IPS DF 19.7 (cell line): Measurements from ENCODE around the gene SLC6A8.
"Not testable (repeated sequence)": the region's sequence is repeated elsewhere in the genome, so short reads cannot be mapped to it uniquely, and the experiment has no call there.

Source experiments
- DNase-seq: peaks from one replicate; pipeline ENCODE4 v3.0.0-alpha.2; 2013; ENCODE audit warnings: low read depth, low spot score

SLC6A8 gene

DNA sequence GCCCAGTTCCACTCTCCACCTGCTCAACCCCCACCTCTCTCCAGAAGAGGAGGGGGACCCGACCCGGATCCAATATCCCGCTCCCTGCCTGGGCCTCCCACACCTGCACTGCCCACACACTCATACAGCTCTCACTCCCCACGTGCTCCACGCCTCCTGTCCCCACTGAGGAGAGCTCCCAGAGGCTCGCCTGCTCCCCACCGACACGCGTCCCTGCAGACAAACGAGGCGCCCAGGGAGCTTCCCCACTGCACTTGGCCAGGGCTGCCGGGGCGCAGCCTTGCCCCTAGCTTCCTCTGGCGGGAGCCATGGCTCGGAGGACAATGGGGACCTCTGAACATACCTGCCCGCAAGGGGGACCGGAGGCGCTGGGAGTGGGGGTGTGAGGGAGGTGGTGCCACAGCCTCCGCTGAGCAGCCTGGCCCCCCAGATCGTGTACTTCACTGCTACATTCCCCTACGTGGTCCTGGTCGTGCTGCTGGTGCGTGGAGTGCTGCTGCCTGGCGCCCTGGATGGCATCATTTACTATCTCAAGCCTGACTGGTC lies 5.0 kb downstream of the SLC6A8 start:
- DNase-seq = no peak

DNA sequence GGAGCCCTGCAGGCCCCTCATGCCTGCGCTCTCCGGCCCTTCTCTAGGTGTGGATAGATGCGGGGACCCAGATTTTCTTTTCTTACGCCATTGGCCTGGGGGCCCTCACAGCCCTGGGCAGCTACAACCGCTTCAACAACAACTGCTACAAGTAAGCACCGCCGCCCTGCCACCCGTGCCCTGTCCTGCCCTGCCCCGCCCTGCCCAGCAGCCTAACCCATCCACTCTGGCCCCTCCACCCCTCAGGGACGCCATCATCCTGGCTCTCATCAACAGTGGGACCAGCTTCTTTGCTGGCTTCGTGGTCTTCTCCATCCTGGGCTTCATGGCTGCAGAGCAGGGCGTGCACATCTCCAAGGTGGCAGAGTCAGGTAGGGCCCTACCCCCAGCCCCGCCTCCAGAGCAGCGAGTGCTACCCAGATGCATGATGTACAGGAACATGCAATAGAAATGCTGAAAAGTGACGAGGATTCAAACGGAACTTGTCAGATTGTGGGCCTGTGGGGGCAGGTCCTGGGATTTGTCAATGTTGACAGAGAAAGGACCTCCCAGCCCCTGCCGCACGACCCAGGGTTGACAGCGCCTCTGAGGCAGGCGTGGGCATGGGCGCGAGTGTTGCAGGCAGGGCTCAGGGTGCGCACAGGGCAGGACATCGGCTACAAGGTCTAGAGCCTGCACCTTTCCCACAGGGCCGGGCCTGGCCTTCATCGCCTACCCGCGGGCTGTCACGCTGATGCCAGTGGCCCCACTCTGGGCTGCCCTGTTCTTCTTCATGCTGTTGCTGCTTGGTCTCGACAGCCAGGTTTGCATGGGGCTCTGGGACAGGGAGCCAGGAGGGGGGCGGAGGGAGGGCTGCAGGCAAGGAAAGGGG lies 5.7 kb downstream of the SLC6A8 start:
- DNase-seq = no peak

DNA sequence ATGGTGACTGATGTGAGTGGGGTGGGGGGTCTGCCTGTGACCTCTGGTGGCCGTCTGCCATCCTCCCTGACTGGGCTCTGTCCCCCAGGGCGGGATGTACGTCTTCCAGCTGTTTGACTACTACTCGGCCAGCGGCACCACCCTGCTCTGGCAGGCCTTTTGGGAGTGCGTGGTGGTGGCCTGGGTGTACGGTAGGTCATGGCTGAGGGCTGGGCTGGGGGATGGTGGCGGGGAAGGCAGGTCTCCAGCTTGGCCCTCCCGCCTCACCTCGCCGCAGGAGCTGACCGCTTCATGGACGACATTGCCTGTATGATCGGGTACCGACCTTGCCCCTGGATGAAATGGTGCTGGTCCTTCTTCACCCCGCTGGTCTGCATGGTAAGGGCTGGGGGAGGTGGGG lies 6.5 kb downstream of the SLC6A8 start:
- not testable (repeated sequence) for DNase-seq

DNA sequence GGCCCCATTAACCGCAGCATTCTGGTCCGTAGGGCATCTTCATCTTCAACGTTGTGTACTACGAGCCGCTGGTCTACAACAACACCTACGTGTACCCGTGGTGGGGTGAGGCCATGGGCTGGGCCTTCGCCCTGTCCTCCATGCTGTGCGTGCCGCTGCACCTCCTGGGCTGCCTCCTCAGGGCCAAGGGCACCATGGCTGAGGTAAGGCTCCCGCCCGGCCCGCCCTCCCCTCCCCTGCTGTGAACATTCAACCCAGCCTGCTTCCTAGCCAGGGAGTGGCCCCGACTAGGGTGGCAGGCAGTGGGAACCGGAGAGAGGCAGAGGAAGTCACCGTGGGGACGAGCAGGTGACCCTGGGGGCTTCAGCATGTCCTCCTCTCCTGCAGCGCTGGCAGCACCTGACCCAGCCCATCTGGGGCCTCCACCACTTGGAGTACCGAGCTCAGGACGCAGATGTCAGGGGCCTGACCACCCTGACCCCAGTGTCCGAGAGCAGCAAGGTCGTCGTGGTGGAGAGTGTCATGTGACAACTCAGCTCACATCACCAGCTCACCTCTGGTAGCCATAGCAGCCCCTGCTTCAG lies 7.1 kb downstream of the SLC6A8 start:
- DNase-seq = no peak

DNA sequence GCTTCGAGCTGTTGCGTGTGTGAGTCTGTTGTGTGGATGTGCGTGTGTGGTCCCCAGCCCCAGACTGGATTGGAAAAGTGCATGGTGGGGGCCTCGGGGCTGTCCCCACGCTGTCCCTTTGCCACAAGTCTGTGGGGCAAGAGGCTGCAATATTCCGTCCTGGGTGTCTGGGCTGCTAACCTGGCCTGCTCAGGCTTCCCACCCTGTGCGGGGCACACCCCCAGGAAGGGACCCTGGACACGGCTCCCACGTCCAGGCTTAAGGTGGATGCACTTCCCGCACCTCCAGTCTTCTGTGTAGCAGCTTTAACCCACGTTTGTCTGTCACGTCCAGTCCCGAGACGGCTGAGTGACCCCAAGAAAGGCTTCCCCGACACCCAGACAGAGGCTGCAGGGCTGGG lies 8.4 kb downstream of the SLC6A8 start:
- DNase-seq = no peak

DNA sequence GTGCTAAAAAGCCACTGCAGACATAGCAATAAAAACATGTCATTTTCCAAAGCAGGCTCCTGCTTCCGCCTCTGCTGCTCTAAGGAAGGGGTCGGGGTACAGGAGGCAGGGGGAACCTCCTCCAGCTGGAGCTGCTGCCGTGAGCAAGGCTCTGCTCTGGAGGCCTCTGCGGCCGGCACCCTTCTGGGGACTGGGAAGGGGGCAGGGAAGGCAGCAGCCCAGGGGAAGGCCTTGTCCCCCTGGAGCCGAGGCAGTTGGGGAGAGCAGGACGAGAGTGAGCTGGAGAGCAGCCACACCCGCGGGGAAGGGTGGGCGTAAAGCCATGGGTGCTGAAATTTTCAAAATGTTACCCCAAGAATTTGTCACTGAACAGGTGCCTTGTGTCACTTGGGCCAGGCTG lies 8.8 kb downstream of the SLC6A8 start:
- not testable (repeated sequence) for DNase-seq

DNA sequence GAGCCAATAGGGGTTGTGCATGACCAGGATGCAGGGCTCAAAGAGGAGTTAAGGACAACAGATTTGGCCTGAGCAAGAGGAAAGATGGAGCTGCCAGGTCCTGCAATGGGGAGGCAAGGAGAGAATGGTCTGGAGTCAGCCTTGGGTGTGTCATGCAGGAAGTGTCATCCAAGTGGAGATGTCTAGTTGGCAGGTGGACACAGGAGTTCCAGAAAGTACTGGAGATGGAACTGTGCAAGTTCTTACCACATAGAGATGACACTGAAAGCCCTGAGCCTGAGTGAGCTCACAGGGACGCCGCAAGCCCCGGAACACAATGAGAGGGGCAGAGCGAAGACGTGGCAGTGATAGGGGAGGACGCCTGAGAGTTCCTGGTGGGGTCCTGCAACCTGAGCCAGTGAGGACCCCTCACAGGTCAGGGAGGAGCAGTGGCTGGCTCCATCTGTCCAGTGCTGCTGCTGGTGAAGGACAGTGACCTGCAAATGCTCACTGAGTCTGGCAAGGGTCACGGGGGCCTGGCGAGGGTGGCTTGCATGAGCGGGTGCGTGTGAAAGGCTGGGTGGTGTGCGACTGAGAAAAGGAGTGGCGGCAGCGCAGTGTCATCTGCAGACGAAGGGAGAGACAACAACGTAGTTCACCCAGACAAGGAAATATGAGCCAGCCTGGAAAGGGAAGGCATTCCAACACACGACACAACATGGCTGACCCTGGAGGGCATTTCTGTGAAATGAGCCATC lies 9.4 kb downstream of the SLC6A8 start:
- not testable (repeated sequence) for DNase-seq

DNA sequence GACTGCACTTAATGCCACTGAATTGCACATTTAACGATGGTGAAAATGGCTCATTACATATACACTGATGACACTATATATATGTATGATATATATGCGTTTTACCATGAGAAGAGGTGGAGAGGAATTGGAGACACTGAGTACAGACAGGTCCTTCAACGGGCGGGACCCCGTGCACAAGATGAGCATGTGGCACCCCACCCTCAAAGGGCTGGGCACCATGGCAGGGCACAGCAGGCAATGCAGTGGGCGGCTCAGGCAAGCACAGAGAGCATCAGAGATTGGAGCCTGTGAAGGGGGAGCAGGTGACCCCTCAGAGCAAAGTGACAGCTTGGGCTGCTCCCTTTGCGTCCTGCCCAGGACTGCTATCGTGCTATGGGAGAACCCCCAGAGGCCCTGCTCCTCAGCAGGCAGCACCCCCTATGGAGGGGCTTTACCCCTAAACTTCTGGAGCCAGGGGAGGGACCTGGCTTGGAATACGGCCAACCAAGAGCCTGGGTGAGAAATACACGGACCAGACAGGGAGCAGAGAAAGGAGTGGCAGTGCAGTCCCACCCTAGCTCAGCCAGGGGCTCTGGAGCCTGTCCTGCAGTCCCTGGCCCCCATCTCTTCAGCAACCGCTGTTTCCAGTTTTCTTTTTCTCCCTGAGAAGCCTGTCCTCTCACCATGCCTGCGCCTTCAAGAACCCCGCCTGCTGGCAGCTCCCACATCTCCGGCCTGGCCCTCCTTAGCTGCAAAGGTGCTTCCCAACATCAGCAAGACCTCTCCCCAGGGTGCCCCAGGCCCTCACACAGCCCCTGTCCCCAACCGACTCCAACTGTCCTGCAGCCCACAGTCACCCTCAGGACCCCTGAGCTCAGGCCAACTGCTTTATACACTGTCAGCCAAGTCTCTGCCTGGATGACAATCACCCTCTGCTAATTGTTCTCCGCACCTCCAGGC lies 10.5 kb downstream of the SLC6A8 start:
- DNase-seq = no peak

DNA sequence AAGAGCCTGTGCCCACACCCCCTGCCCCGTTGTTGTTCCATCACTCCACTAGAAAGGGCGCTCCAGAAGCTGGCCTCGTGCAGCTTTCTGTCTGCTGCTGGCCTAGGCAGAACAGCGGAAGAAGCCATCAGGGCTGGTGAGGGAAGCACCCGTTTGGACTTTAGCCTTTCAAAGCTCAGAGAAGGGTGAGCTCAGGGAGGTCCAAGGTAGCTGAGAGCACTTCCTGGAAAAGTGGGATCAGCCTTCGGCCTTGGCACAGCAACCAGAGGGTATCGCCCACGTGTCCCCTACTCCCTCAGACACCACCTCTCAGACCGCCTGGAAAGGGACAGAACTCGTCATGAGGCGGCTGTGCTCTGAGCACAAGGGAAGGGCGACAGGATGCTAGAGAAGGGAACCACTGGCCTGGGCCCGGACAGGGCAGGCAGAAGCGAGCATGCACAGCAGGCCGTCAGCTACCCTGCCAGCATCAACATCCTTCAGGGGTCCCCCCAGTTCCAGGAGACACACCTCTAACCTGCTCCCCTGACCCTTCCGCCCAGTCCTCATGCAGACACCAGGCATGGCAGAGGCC lies 11.6 kb downstream of the SLC6A8 start:
- DNase-seq = not testable (repeated sequence)

DNA sequence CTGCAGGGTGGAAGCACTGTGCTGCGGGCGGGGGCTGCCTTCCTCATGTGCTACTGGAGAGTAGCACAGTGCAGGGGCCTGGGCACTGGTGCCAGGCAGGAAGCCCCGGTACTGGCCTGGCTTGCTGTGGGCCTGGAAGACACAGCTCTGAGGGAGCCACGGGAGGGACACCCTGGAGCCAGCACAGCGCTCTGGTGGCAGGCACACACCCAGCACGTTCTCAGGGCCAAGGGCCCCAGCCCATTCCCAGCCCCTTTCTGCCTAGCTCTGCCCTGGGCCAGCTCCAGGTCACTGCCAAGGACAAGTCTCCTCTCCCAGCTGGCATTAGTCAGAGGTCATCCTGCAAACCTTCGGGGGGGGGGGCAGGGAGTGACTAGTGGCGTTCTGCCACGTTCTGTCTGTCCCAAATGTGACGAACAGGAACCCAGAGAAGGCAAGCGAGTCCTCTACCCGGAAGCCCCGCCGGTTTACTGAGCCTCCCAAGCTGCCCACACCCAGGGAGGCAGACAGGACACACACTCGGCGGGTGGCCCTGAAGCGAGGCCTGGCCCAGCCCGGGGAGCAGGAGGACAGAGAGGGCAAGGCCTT lies 12.2 kb downstream of the SLC6A8 start:
- not testable (repeated sequence) for DNase-seq

DNA sequence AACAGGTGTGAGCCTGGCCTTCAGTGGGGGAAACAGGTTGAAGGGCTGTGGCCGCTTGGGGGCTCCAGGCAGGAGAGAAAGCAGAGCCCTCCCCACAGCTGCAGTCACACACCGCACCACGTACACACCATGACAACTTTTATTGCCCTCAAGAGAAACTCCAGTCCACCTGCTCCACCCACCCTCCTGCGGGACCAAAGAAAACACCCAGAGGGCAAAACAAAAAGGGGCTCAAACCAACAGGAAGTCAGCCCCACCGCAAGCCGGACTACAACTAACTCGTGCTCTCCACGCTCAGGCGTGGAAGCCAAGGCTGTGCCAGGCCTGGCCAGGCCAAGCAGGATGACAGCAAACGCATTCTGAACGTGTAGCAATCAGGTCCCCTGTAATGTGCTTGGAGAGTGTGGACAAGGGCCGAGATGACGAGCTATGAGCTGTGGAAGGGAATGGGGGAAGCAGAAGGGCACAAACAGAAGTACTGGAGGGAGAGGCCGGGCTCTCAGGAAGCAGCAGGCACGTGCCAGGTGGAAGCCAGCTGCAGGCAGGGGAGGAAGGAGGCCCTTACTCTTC lies 12.7 kb downstream of the SLC6A8 start:
- no peak for DNase-seq

DNA sequence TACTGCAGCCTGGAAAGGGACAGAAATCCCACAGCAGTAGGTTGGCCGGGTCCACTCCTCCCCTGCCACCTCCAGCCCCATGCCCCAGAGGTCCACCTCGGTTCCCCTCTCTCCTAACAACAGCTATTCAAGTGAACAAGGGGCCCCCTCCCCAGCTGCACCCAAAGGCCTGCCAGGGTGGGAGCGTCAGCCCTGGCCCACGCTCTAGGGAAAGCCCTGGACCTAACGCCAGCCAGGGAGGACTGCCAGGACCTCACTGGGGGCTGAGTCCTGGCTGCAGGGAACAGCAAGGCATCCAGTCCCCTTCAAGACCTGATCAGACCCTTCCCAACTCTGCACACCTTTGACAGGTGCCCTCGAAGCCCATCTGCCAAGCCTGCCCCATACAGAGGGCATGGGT lies 13.2 kb downstream of the SLC6A8 start:
- DNase-seq = no peak

DNA sequence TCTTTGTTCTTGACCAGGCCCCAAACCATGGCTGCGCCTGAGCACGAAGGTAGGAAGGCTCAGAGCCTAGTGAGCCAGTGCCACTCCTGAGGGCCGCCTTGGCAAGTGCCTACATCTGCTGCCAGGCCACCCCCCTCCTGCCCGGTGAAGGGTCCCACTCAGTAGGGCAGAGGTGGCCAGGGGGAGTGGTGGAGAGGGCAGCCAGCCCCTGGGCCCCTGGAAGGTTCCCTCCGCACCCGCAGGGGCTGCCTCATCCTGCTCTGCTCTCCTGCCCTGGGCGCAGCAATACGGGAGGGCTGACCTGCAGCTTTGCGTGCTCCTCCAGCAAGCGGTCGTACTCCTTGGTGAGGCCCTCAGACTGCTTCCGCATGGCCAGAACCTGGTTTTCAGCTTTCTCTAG lies 14.0 kb downstream of the SLC6A8 start:
- DNase-seq = no peak

DNA sequence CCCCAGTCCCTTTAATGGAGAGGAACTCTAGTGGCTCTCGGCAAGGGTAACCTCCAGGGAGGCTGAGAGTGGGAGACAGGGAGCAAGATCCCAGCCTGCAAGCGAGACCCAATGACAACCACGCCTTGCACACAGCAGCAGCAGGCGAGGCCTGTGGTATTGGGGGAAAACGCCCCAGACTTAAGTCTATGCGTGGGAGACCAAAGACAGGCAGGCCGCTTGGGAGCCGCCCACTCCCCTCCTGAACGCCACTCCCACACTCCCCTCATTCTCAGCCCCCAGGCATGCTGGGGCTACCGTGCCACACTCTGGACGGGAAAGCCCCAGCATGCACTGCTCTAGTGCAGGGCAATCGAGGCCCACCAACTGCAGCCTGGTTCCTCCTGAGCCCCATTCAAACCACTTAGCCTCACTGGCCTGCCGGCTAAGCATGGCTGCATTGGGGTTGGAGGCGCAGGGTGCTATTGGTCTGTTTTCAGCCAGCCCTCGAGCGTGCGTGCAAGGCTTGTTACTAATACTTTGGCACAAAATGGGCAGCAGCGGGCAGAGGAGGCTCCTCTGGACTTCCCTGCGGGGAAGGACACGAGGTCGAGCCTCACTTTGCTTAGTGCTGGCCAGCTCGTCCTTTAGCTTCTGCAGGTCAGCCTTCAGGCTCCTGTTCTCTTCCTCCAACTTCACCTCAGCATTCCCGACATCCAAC lies 14.8 kb downstream of the SLC6A8 start:
- DNase-seq = no peak

DNA sequence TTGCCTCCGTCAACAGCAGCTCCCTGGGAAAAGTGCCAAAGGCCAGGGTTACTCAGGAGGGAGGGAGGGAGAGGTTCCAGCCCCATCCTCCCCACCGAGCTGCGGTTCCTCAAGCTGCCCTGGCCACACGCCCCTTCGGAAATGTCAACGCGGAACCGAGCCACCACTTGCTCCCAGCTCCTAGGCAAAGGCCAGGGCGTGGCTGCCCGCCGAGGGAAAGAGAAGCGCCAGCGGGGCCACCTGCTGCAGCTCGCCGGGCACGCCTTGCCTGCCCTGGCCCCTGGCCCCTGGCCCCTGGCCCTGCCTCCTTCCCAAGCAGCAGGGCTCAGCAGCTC lies 15.3 kb downstream of the SLC6A8 start:
- no peak for DNase-seq

DNA sequence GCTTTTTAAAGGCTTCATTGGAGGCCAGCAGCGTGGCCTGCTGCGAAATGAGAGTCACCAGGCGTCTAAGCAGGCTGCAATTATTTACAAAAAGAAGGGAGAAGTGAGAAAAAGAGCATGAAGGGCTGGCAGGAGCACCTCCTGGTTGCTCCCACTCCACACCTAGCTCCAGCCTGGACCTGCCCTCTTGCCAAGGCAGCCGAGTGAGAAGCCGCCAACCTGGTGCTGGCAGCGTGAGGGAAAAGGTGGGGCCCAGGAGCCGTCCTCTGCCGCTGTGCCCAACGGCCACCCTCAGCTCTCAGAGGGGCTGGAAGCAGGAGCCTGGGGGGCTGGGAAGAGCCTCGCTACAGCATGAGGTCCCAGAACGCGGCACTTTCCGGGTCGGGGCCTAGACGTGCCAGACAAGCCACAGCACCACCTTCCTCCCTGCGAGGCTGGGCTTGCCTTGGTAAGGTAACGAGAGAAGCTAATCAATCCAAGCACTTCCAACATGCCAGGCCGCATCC lies 16.3 kb downstream of the SLC6A8 start:
- no peak for DNase-seq

DNA sequence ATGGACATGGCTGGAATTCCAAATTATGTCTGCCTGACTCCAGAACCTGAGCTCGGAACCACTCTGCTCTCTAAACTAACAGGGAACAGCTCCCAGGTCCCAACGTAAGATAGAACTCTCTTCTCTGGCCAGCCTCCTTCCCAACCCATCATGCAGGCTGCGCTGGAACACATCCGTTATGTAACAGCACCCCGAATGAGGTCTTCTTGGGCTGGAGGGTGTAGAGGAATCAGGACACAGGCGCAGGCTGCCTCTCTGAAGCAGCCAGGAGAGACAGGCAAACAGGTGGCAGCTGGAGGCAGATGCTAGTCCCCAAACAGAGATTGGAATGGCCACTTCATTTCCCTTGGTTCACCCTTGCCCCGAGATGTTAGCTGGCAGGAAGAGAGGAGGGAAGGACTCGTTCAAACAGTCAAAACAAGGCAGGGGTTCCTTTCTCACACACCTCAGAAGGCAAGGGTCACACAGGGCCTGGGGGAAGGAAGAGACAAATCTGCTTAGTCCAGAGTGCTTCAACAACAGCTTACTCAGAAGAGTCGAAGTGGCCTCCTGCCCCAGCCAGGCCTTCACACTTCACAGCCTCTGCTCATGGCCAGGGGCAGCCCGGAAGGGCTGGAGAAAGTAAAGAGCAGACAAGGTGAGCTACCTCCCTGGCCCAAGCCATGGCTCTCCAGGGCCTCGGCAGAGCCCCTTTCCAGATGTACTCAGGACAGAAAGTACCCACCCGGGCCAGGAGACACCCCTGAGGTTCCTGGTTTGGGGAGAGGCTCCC lies 17.1 kb downstream of the SLC6A8 start:
- not testable (repeated sequence) for DNase-seq

DNA sequence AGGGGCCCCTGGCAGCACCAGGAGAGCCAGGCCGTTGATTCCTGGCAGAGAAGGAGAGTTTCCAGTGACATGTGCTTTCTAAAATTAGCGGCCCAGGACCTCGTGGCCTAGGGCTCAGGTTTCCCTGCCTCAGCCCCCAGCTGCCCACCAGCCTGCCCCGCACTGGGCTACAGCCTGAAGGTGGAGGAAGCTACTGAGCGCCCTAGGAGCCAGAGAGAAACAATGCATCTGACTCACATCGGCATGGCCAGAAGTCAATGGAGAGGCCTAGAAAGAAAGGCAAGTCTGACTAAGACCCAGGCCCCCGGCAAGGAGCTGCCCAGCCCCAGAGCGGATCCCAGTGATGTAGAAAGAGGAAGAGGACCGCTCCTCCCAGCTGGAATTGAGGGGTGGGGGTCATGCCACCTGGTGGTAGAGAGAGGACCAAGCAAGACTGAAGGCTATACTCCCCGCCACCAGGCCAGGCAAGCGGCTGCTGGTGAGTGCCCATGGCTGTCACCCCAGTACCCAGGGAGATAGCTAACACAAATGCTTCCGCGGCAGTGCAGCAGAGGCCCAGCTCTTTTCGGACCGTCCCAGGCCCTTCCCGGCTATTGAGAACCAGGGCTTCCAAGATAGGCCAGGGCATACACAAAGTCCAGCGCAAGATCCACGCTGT lies 17.8 kb downstream of the SLC6A8 start:
- not testable (repeated sequence) for DNase-seq
